K562 (cell line): ENCODE data around the gene BBC3. TPM values are rescaled to one million over a fixed set of nuclear protein-coding genes. Genes with fewer than 3 reads are reported as not detected.

ENCODE experiments used
- BCL6 ChIP-seq: fragments of 250-450 bp; sonication (Bioruptor Pico); IDR thresholded peaks from 2 replicates; pipeline ENCODE4 v1.4.0; 2020
- CHD2 ChIP-seq: IDR thresholded peaks from 2 replicates; pipeline ENCODE4 v1.6.1; 2011; ENCODE audit warnings: low read depth, low read length
- CREB1 ChIP-seq, 2 experiments: sonication (generic) in 1 of 2; formaldehyde crosslinking in 1 of 2; IDR thresholded peaks; 2 replicates each; pipeline versions ENCODE4 v1.6.1 to v1.8.0; 2012 to 2022; ENCODE audit warnings: inconsistent platforms in 1 of 2, mild to moderate bottlenecking in 1 of 2, missing genetic modification reagents in 1 of 2, moderate library complexity in 1 of 2
- EP400 ChIP-seq: fragments of 450-650 bp; IDR thresholded peaks from 2 replicates; pipeline ENCODE4 v1.6.1; 2017; ENCODE audit warnings: antibody characterized with exemption, mild to moderate bottlenecking, moderate library complexity
- ERF ChIP-seq: fragments of 450-650 bp; formaldehyde crosslinking; IDR thresholded peaks from 2 replicates; pipeline ENCODE4 v1.4.0; 2020; ENCODE audit warnings: mild to moderate bottlenecking, mixed read lengths
- FOXO4 ChIP-seq: fragments of 450-650 bp; formaldehyde crosslinking; IDR thresholded peaks from 2 replicates; pipeline ENCODE4 v1.4.0; 2020; ENCODE audit warnings: mild to moderate bottlenecking, moderate library complexity
- GTF2A2 ChIP-seq: IDR thresholded peaks from 2 replicates; pipeline ENCODE4 v1.6.1; 2016; ENCODE audit warnings: mild to moderate bottlenecking, missing genetic modification characterization, missing compliant biosample characterization
- JUNB ChIP-seq: fragments of 450-650 bp; formaldehyde crosslinking; conservative IDR thresholded peaks from 2 replicates; pipeline ENCODE4 v1.4.0; 2020; ENCODE audit warnings: mild to moderate bottlenecking
- KDM5B ChIP-seq: fragments of 200-600 bp; sonication (generic); IDR thresholded peaks from 2 replicates; pipeline ENCODE4 v1.6.1; 2012; ENCODE audit warnings: low read depth, mild to moderate bottlenecking, moderate library complexity, low read length, control low read depth, inconsistent platforms; ENCODE audit not compliant: insufficient replicate concordance
- LCOR ChIP-seq: sonication (generic); formaldehyde crosslinking; IDR thresholded peaks from 2 replicates; pipeline ENCODE4 v1.8.0; 2022; ENCODE audit warnings: mild to moderate bottlenecking, missing genetic modification reagents
- NEUROD1 ChIP-seq: fragments of 150-350 bp; IDR thresholded peaks from 2 replicates; pipeline ENCODE4 v1.6.1; 2014; ENCODE audit warnings: borderline replicate concordance, low read length, low read depth; ENCODE audit not compliant: partially characterized antibody
- OTX1 ChIP-seq: fragments of 450-650 bp; formaldehyde crosslinking; IDR thresholded peaks from 2 replicates; pipeline ENCODE4 v1.4.0; 2022; ENCODE audit warnings: mild to moderate bottlenecking
- RAD51 ChIP-seq: fragments of 450-650 bp; IDR thresholded peaks from 2 replicates; pipeline ENCODE4 v1.7.1; 2016; ENCODE audit warnings: low read depth, mild to moderate bottlenecking, borderline replicate concordance
- RERE ChIP-seq: sonication (generic); formaldehyde crosslinking; IDR thresholded peaks from 2 replicates; pipeline ENCODE4 v1.8.0; 2023; ENCODE audit warnings: missing genetic modification reagents, mild to moderate bottlenecking, borderline replicate concordance
- SMAD1 ChIP-seq: fragments of 150-350 bp; IDR thresholded peaks from 2 replicates; pipeline ENCODE4 v1.6.1; 2014; ENCODE audit warnings: low read length, low read depth; ENCODE audit not compliant: partially characterized antibody
- SREBF1 ChIP-seq: fragments of 150-350 bp; IDR thresholded peaks from 2 replicates; pipeline ENCODE4 v1.6.1; 2014; ENCODE audit warnings: antibody characterized with exemption, low read depth, low read length, borderline replicate concordance
- USF1 ChIP-seq: sonication (generic); formaldehyde crosslinking; IDR thresholded peaks from 2 replicates; pipeline ENCODE4 v1.9.0; 2022; ENCODE audit warnings: mild to moderate bottlenecking, missing genetic modification reagents
- ZBED1 ChIP-seq: IDR thresholded peaks from 2 replicates; pipeline ENCODE4 v1.6.1; 2014
- ZNF197 ChIP-seq: fragments of 200-800 bp; sonication (Bioruptor generic); IDR thresholded peaks from 2 replicates; pipeline ENCODE4 v1.6.1; 2016; ENCODE audit warnings: low read depth, missing genetic modification characterization, missing compliant biosample characterization
- ZNF282 ChIP-seq: sonication (generic); formaldehyde crosslinking; IDR thresholded peaks from 2 replicates; pipeline ENCODE4 v1.8.1; 2023; ENCODE audit warnings: missing genetic modification reagents
- polyA plus RNA-seq, 8 experiments: library from polyadenylated mRNA; depleted of rRNA in 4 of 8; stranded (reverse) in 5 of 8; unstranded in 3 of 8; fragments of >200 nt; fragmentation: Nextera tagmentation in 2 of 8; fragmentation: Illumina TruSeq in 1 of 8; extraction: Ambion mirVana in 2 of 8; extraction: Trizol in 1 of 8; gene quantifications; 2 replicates each; pipeline versions ENCODE4 v1.2.1 to v1.2.3, GENCODE V29; 2011 to 2014; ENCODE audit warnings: inconsistent platforms in 1 of 8, missing spikeins in 1 of 8
- total RNA-seq, 7 experiments: library from RNA; depleted of rRNA in 6 of 7; stranded (reverse); fragments of >200 nt in 6 of 7; fragmentation: Illumina TruSeq in 2 of 7; extraction: Trizol in 2 of 7; gene quantifications; 2 replicates each; pipeline versions ENCODE4 v1.2.1 to v1.2.3, GENCODE V29; 2011 to 2021; ENCODE audit warnings: low replicate concordance in 1 of 7

The BBC3 gene
- total and polyA plus RNA-seq, 9 of the 15 experiments (the other 6 are each of a cell fraction or from before 2014, with no cell fraction given), result 0.15 to 30.7 (median 4.8) TPM

- TF ChIP-seq ZNF282 (CRISPR knock-in tag) (no peak), JUNB (CRISPR knock-in tag) (no peak), EP400 (peak; percentile 98), OTX1 (CRISPR knock-in tag) (peak; percentile 96), NEUROD1 (peak; percentile 96), GTF2A2 (tag) (peak; percentile 17; the same call in 1 of the 2 replicates), RERE (CRISPR knock-in tag) (no peak), FOXO4 (no peak), ZNF197 (peak; percentile 92), RAD51 (peak; percentile 56), BCL6 (CRISPR knock-in tag) (no peak), LCOR (peak; percentile 99), SMAD1 (peak; percentile 46), USF1 (peak; percentile 46; the same call in 1 of the 2 replicates), CHD2 (no peak), CREB1 (IDR thresholded peaks at IDR 0.05) (peak; percentile 45; the same call in 1 of the 2 replicates), CREB1 (CRISPR knock-in tag; IDR thresholded peaks at IDR 0.05) (peak; percentile 71), KDM5B (no peak), ZBED1 (peak; percentile 88), SREBF1 (no peak), ERF (CRISPR knock-in tag) (no peak)
Measured at GRCh38 chr19:47243776-47244547, 13.0 kb upstream of the BBC3 start (continued).
